HepG2 (cell line): ENCODE results near the gene PDHA1.

ENCODE experiments used
- CTCF ChIP-seq: sonication (generic); formaldehyde crosslinking; IDR thresholded peaks from 2 replicates; pipeline ENCODE4 v1.5.0; 2020; ENCODE audit warnings: mild to moderate bottlenecking, missing genetic modification reagents, moderate library complexity
- DMAP1 ChIP-seq: IDR thresholded peaks from 2 replicates; pipeline ENCODE4 v1.6.1; 2016
- EZH2 ChIP-seq: conservative IDR thresholded peaks from 2 replicates; pipeline ENCODE4 v1.6.1; 2012; ENCODE audit warnings: mild to moderate bottlenecking, low read depth, low read length, moderate library complexity
- IRF1 ChIP-seq: sonication (generic); formaldehyde crosslinking; IDR thresholded peaks from 2 replicates; pipeline ENCODE4 v1.4.0; 2020; ENCODE audit warnings: low read depth, mild to moderate bottlenecking, missing genetic modification reagents
- MIXL1 ChIP-seq: IDR thresholded peaks from 2 replicates; pipeline ENCODE4 v1.6.1; 2016
- POLR2AphosphoS5 ChIP-seq: IDR thresholded peaks from 2 replicates; pipeline ENCODE4 v1.6.1; 2012; ENCODE audit warnings: low read depth, low read length
- SP4 ChIP-seq: sonication (generic); formaldehyde crosslinking; IDR thresholded peaks from 2 replicates; pipeline ENCODE4 v1.8.1; 2023; ENCODE audit warnings: mild to moderate bottlenecking, missing genetic modification reagents
- ZNF143 ChIP-seq: sonication (generic); formaldehyde crosslinking; IDR thresholded peaks from 2 replicates; pipeline ENCODE4 v1.4.0; 2020; ENCODE audit warnings: missing genetic modification reagents
- TF ChIP-seq, protein P1 (sequence below): sonication (generic); formaldehyde crosslinking; IDR thresholded peaks from 2 replicates; pipeline ENCODE4 v1.4.0; 2020; ENCODE audit warnings: missing genetic modification reagents

GRCh38 chrX:19334945-19335626, 8.6 kb upstream of the PDHA1 start:
- TF ChIP-seq SP4 (CRISPR knock-in tag) = no peak
- TF ChIP-seq POLR2AphosphoS5 = no peak
- TF ChIP-seq, protein P1, sequence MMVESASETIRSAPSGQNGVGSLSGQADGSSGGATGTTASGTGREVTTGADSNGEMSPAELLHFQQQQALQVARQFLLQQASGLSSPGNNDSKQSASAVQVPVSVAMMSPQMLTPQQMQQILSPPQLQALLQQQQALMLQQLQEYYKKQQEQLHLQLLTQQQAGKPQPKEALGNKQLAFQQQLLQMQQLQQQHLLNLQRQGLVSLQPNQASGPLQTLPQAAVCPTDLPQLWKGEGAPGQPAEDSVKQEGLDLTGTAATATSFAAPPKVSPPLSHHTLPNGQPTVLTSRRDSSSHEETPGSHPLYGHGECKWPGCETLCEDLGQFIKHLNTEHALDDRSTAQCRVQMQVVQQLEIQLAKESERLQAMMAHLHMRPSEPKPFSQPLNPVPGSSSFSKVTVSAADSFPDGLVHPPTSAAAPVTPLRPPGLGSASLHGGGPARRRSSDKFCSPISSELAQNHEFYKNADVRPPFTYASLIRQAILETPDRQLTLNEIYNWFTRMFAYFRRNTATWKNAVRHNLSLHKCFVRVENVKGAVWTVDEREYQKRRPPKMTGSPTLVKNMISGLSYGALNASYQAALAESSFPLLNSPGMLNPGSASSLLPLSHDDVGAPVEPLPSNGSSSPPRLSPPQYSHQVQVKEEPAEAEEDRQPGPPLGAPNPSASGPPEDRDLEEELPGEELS (CRISPR knock-in tag) = no peak
- TF ChIP-seq DMAP1 (CRISPR knock-in tag) = no peak
- no peak for TF ChIP-seq IRF1
- no peak for TF ChIP-seq ZNF143 (CRISPR knock-in tag)
- TF ChIP-seq MIXL1 (CRISPR knock-in tag) = no peak
- TF ChIP-seq EZH2 = no peak
- peak; percentile 60 for TF ChIP-seq CTCF (CRISPR knock-in tag)
